GM08714 (cell line): ENCODE measurements around the gene IRF1.

ENCODE experiments used
- H3K4me3 ChIP-seq: fragments of 200-500 bp; sonication (Bioruptor generic); 2 replicates; pipeline ENCODE4 v1.5.1; 2014; ENCODE audit warnings: mild to moderate bottlenecking, low read length, inconsistent platforms
- ZNF274 ChIP-seq: IDR thresholded peaks from 2 replicates; pipeline ENCODE4 v1.6.1; 2012; ENCODE audit warnings: mild to moderate bottlenecking, low read depth, low read length

Gene IRF1

DNA sequence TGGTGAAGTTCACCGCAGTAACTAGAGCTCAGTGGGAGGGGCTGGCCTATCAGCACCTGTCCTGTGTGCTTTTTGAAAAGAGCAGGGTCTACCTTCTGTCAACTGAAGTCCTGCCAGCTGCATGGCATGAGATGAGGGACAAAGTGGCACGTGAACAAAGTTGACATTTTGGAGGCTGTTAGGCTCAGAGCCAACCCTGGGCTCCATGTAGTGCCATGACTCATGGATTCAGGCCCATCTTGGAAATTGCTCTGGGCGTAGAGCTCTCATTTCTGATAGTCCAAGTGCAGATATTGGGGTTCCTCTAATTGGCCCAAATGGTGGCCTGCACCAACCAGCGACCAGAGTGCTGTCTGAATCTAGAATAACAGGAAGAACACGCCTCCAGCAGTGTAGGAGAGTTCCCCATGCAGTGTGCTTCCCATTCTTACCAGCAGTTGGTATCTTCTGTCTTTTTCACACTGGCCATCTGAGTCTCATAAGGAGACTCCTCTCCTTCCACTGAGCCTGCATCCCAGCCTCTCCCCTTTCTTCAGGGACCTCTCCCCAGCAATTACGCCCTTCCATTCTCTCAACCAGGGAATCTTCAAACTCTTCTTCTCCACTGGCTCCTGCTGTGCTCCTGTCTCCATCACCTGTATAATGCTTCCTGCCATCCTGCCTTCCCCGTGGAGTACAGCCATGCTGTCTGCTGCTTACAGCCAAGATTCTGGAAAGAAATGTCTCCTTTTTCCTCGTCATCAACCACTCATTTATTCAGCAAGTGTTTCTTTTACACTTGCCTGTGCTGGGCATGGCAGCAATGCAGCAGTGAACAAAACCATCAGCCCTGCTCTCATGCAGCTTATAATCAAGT, 30.4 kb downstream of the IRF1 start:
- H3K4me3 ChIP-seq, result no peak overlapping the region
- TF ChIP-seq ZNF274, result no peak

DNA sequence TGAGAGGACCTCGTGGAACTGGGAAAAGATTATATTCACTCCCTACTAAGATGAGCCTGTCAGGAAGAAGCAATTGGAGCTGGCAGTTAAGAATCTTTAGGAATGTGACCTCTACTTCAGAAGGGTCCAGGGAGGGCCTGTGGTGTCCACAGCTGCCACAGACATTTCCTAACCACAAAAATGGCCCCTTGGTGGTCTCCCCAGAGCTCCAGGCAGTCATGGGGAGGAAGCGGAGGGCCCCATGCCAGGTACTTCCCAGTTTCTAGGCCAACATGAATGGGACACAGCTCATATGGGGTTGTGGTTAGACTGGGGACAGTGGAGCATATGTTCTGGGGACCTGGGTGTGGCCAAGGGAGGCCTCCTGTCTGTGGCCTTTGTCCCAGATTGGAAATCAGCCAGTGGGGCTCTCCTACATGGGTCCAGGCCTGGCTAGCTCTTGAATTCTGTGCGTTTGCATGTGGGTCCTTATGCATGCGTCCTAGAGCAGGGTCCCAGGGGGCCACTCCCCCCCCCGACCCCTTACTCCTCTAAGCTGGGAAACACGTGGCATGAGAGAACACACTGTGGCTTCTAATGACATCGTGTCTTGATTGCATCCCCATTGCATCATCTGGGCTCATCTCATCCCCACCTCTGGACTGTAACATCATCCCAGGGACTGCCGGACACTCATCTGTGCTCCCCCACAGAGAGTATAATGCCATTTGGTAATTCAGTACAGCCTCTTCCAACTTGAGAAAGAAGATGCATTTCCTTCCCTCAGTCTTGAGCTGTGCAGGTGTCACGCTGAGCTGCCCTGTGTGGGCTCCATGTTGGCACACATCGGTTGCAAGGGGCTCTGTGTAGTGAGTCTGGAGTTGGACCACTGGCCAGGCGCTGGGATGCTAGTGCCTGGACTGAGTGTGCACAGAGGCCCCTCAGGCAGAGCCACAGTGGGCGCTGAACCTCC, 31.3 kb downstream of the IRF1 start:
- no peak for TF ChIP-seq ZNF274
- H3K4me3 ChIP-seq, result no peak overlapping the region; the same call in 1 of the 2 replicates

DNA sequence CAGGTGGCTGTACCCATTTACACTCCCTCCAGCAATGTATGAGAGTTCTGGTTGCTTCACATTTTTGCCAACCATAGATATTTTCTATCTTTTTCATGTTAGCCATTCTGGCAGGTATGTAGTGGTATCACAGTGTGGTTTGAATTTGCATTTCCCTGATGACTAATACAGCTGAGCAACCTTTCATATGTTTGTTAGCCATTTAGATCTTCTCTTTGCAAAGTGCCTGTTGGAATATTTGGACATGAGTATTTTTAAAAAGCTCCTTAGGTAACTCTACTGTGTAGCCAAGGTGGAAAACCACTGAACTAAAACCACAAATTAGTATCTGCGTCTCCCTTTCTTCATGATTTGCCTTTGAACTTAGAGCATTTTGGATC, 31.9 kb downstream of the IRF1 start:
- TF ChIP-seq ZNF274, result no peak
- H3K4me3 ChIP-seq, result no peak overlapping the region; the same call in 1 of the 2 replicates

DNA sequence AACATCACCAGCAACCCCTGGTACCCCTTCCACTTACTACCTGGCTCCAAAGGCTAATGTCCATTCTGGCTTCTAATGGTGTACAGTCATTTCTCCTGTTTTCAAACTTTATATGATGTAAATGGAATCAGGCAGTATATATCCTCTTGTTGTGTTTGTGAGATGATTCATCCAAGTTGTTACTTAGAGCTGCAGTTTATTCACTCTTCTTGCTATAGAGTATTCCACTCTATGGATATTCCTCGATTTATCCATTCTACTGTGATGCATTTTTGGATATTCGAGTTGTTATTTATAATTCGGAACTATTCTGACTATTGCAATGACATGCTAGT, 32.4 kb downstream of the IRF1 start:
- no peak for TF ChIP-seq ZNF274
- no peak overlapping the region for H3K4me3 ChIP-seq

DNA sequence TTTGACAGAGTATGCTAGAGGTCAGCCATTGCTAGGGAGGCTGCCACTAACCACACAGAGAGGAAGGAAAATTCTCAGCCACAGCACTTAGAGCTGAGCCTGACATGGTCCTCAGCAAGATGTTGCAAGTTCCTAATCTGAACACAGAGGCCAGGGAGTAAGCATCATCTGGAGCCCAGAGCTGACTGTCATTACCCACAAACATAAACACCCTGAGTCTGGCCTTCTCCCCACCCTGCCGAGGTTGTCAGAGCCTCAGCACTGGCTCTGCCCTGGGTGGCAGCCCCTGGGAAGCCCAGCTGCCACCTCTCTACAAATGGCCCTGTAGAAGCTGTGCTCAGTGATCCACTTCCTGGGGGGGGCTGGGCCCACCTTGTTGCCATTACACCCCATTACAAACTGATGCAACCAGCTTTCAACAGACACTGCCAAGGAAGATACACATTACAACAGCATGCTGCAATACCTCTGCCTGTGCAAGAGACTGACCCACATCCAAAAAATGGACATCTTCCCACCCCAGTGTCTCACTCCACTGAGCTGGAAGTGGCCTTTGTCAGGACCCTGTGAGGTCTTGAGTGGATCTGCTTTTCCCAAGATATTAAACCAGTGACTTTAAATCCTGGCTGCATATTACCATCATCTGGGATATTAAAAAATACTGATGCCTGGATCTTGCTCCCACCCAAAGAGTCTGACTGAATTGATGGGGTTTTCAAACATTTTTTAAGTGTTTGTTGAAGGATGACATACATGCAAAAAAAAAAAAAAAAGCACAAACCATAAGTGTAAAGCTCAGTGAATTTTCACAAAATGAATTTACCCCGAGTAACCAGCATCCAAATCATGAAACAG, 33.0 kb downstream of the IRF1 start:
- TF ChIP-seq ZNF274, result no peak
- no peak overlapping the region for H3K4me3 ChIP-seq

DNA sequence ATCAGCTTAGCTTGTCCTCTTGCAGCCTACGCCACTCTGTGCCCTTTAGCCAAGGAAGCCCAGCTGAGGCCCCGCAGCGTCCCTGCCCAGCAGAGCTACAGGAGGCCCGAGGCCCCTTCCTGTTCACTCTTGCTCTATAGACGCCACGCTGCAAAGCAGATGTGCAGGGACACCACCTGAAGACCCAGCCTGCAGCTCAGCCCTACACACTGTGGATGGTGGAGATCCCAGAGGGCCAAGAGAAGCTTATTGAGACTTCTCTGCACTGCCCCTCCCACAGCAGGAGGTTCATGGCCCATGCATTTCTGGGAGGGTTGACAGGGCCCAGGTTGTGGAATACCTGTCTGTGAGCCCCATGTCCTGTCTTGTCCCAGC, 33.6 kb downstream of the IRF1 start:
- no peak for TF ChIP-seq ZNF274
- H3K4me3 ChIP-seq, result no peak overlapping the region; the same call in 1 of the 2 replicates

DNA sequence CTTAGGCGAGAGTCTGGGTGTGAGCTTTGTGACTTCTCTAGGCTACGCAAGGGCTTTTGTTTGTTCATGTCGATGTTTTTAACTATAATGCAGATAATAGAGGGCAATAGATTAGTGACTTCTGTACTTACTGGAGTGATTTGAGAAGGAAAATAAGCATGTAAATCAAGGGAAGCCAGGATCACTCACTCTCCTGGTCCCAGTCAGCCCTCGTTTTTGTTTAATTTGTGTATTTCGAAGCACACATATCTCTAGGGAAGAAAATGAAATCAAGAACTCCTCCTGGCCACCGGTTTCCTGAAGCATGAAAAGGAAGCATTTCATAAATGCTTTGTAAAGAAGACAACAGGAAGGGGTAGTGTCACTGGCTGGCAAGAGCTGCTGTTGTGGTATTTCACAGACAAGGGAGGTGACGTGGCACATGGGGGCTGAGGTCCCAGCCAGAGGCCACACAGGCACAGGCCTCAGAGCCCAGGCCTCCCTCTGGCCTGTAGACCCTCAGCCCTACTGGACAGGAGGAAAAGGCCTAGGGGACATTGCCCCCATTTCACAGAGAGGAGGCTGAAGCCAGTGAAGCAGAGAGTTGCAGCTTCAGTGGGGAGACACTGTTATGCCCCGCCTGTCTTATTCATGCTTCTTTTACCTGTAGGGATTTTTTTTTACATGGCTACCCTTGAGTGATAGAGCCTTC, 34.1 kb downstream of the IRF1 start:
- H3K4me3 ChIP-seq, result no peak overlapping the region; the same call in 1 of the 2 replicates
- no peak for TF ChIP-seq ZNF274

DNA sequence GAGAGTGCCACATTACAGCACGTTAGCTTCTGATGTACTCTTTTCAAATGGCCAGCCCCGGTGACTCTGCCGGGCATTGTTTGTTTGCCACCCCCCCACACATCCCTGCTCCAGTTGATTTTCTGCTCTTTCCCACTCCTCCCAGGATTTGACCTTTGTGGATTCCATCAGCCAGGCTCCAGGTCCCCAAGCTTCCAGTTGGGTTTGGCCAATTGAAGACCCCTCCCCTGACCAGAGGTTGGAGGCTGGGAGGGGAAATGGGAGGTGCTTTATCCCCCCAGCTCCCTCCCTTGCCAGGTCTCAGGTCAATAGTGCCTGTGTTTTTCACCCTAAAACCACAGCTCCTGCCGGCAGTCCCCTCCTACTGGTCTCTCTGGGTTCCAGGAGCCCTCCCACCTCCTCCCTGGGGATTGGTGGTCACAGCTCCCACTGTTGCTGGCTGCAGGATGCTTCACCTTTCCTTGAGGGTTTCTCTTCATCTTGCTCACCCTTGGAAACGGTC, 34.9 kb downstream of the IRF1 start:
- TF ChIP-seq ZNF274, result no peak
- peak overlapping the region; percentile 16; the same call in 1 of the 2 replicates for H3K4me3 ChIP-seq

DNA sequence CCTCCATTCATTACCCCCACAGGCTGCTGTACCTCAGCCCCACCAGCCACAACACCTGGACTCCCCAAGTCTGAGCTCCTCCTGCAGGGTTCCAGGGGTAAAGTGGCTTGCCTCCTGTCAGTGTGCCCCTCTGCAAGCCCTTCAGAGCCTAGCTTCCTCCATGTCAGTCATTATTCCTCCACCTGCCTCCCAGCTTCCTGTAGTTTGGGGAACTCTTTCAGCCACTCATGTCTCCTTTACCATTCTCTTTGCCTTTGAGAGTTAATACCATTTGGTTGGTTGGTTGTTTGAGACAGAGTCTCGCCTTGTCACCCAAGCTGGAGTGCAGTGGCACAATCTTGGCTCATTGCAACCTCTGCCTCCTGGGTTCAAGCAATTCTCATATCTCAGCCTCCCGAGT, 36.2 kb downstream of the IRF1 start:
- no peak for TF ChIP-seq ZNF274
- H3K4me3 ChIP-seq, result no peak overlapping the region

DNA sequence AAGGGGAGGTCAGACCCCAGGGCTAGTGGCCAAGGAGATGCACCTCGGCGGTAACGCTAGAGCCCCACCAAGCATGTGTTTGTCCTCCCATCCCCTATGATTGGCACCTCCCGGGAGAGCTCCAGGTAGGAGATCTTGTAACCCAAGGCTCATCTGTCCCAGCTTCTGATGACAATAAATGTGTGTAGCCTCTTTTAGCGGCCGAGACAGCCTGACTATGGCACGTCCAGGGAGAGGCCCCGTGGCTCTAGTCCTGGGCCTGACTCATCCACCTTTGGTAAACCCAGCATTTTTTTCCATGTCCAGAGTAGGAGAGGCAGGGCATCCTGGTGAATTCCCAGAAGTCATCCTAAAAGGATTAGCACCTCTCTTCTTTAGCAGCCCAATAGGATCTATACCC, 39.2 kb downstream of the IRF1 start:
- H3K4me3 ChIP-seq, result no peak overlapping the region
- TF ChIP-seq ZNF274, result no peak

DNA sequence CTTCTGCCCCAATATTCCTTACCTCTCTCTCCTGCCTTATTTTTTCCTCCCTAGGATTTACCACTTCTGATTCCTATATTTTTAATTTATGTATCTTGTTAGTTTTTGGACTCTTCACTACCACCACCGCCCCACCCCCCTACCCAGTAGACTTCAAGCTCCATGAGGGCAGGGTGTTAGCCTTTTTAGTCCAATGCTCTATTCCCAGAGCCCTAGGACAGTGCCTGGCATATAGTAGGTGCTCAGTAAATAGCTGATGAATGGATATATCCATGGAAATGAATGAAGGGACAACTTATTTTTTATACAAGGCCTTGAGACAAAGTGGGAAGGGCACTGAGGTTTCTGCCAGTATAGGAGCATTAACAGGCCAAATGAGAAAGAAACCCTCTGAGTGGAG, 41.5 kb downstream of the IRF1 start:
- TF ChIP-seq ZNF274, result no peak
- H3K4me3 ChIP-seq, result no peak overlapping the region

DNA sequence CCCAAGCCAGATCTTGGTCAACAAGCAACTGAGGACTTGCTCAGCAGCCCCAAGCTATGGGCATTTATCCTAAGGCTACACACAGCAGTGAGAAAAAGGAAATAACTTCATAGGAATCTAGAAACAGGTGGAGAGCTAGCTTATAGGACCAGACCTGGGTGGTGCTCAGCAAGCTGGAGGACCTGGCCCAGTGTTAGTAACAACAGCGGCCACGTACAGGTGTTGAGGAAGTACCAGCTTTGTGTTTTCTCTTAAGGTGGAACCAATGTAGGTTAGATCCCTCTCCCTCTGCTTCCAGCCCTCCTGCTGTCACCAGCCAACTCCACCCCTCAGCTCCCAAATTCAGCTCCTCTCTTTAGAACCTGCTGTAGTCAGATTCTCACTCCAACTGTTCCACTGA, 43.4 kb downstream of the IRF1 start:
- no peak overlapping the region for H3K4me3 ChIP-seq
- no peak for TF ChIP-seq ZNF274

DNA sequence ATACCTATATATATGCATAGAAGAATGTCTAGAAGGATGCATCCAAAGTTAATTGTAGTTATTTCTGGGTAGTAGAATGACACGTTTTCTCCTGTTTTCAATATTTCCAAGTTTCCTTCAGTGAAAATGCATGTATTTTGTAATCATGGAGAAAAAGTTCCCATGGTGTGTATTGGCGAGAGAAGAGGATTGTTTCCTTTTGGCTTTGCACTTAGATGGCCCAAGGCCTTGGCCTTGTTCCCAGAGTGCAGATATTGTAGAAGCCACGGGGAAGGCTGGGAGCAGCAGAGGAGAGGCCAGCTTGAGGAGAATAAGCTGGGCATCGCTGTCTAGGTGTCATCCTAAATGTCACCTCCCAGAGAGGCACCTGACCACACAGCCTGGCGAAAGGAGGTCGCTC, 44.0 kb downstream of the IRF1 start:
- no peak overlapping the region for H3K4me3 ChIP-seq
- no peak for TF ChIP-seq ZNF274
